Ovary (tissue), 10 donors: ENCODE results near the gene TEX2. TPM values are rescaled to one million over a fixed set of nuclear protein-coding genes. Genes with fewer than 3 reads are reported as not detected.

Experiments used
- DNase-seq, 5 donors: peaks; one replicate each; pipeline ENCODE4 v3.0.0-alpha.2; 2019 to 2020
- H3K27ac ChIP-seq, 2 donors: fragments of 200-600 bp; one replicate each; pipeline versions ENCODE4 v1.5.1 to v1.8.0; 2019 to 2022
- H3K27me3 ChIP-seq: fragments of 200-600 bp; one replicate; pipeline ENCODE4 v1.8.0; 2022
- H3K36me3 ChIP-seq: fragments of 200-600 bp; sonication (generic); one replicate; pipeline ENCODE4 v1.5.1; 2019
- H3K4me1 ChIP-seq: one replicate; pipeline ENCODE4 v1.8.1; 2013; ENCODE audit warnings: mild to moderate bottlenecking, moderate library complexity; ENCODE audit not compliant: insufficient read depth
- H3K4me3 ChIP-seq: fragments of 200-600 bp; sonication (generic); one replicate; pipeline ENCODE4 v1.5.1; 2017
- H3K9me3 ChIP-seq, 2 donors: fragments of 200-600 bp in 1 of 2; sonication (generic) in 1 of 2; one replicate each; pipeline versions ENCODE4 v1.5.1 to v1.8.1; 2013 to 2019; ENCODE audit warnings: mild to moderate bottlenecking in 1 of 2, moderate library complexity in 1 of 2
- CTCF ChIP-seq, 3 donors: fragments of 450-650 bp in 2 of 3; fragments of 200-600 bp in 1 of 3; IDR thresholded peaks; one replicate each; pipeline versions ENCODE4 v1.5.1 to v1.8.0; 2016 to 2022; ENCODE audit warnings: antibody characterized with exemption in 3 of 3, mild to moderate bottlenecking in 1 of 3
- EP300 ChIP-seq: sonication (generic); formaldehyde crosslinking; IDR thresholded peaks from one replicate; pipeline ENCODE4 v1.6.1; 2017; ENCODE audit warnings: antibody characterized with exemption
- POLR2A ChIP-seq: fragments of 450-650 bp; IDR thresholded peaks from one replicate; pipeline ENCODE4 v1.6.1; 2017; ENCODE audit warnings: antibody characterized with exemption, mild to moderate bottlenecking, moderate library complexity
- WGBS, 3 donors: extraction: QIAGEN DNeasy Blood & Tissue Kit in 1 of 3; methylation state at CpG; one replicate each; pipeline versions ENCODE4 v1.1.5 to v1.1.7; 2013 to 2017; 5-methylcytosine and 5-hydroxymethylcytosine counted together
- intact Hi-C, 4 donors: fragments of 100-400 bp; cut with DNase I; formaldehyde crosslinking; loops; one replicate each; pipeline versions ENCODE4 v1.11.0 to v1.15.1; 2022 to 2023
- long read RNA-seq, 3 donors: library from polyadenylated mRNA in 2 of 3; unstranded in 2 of 3; transcript quantifications; one replicate each; pipeline ENCODE4 v2.0.0 and lab custom pipeline, GENCODE V29; 2021 to 2026
- polyA plus RNA-seq, 2 donors: library from polyadenylated mRNA; stranded (reverse); fragments of 200-250 nt in 1 of 2; fragments of 350-450 nt in 1 of 2; fragmentation: Illumina TruSeq in 1 of 2; extraction: RNeasy Lipid Tissue Mini Kit (QIAGEN cat#74804) in 1 of 2; gene quantifications; one replicate each; pipeline ENCODE4 v1.2.3, GENCODE V29; 2013 to 2014
- total RNA-seq, 7 donors: library from RNA; depleted of rRNA in 2 of 7; stranded (reverse); fragments of >200 nt in 2 of 7; fragmentation: NEBNext Ultra II Directional in 3 of 7; extraction: Animal tissue kit (Norgen Biotek cat#: 25700) in 3 of 7; gene quantifications; one replicate each; pipeline versions ENCODE4 v1.1.0 to v1.2.4, GENCODE V29; 2016 to 2023
- donor health status: DM: no; HTN: no; CAD: no; lungs with moderate emphysema.
- donor health status: DM: no; HTN: no; CAD: no.
- donor health status: Bipolar disorder and iron deficiency.
- donor health status: DM: yes; HTN: yes; CAD: no.
- donor health status: DM: no; HTN: no; CAD: no.
- donor health status: DM: yes; HTN: yes; CAD: no.

TEX2 gene, protein sequence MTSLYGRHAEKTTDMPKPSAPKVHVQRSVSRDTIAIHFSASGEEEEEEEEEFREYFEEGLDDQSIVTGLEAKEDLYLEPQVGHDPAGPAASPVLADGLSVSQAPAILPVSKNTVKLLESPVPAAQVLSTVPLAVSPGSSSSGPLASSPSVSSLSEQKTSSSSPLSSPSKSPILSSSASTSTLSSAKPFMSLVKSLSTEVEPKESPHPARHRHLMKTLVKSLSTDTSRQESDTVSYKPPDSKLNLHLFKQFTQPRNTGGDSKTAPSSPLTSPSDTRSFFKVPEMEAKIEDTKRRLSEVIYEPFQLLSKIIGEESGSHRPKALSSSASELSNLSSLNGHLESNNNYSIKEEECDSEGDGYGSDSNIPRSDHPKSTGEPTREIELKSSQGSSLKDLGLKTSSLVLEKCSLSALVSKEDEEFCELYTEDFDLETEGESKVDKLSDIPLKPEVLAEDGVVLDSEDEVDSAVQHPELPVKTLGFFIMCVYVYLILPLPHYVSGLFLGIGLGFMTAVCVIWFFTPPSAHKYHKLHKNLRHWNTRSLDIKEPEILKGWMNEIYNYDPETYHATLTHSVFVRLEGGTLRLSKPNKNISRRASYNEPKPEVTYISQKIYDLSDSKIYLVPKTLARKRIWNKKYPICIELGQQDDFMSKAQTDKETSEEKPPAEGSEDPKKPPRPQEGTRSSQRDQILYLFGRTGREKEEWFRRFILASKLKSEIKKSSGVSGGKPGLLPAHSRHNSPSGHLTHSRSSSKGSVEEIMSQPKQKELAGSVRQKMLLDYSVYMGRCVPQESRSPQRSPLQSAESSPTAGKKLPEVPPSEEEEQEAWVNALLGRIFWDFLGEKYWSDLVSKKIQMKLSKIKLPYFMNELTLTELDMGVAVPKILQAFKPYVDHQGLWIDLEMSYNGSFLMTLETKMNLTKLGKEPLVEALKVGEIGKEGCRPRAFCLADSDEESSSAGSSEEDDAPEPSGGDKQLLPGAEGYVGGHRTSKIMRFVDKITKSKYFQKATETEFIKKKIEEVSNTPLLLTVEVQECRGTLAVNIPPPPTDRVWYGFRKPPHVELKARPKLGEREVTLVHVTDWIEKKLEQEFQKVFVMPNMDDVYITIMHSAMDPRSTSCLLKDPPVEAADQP
- total RNA-seq (10 to 100 TPM; 20.9 to 36.7 (median 31.7) TPM), polyA plus RNA-seq (10 to 100 TPM; 13.9 to 31.4 TPM)
- long read RNA-seq, donor 1, partial matches to known transcripts = 28 of 38 reads
- long read RNA-seq, donor 1, other reads (novel, unspliced or antisense) = 10 of 38 reads
- long read RNA-seq, donor 2, full-length matches to known transcripts = 4 of 18 reads
- long read RNA-seq, donor 2, partial matches to known transcripts = 14 of 18 reads
- long read RNA-seq, donor 2, other reads (novel, unspliced or antisense) = 0 of 18 reads
- long read RNA-seq, donor 3, full-length matches to known transcripts = 32 of 83 reads
- long read RNA-seq, donor 3, partial matches to known transcripts = 43 of 83 reads
- long read RNA-seq, donor 3, other reads (novel, unspliced or antisense) = 8 of 83 reads

- WGBS, 3 donors = 0 to 1% (median 1%) methylated on average over 12 to 69 of the region's 69 CpGs
- intact Hi-C loops = loop anchor here in 2 of 4 donors (5.0 to 10.0 kb wide), 2 partner anchors 116 to 118 kb away; no protein-coding TSS in a partner anchor
- H3K27me3 ChIP-seq = no peaks in the 10 kb centered on the region
- peaks cover 5% of the 10 kb centered on the region for H3K4me1 ChIP-seq
- peak within 1 kb of the TSS; percentile 88 for H3K4me3 ChIP-seq
- no peaks in the 10 kb centered on the region for H3K36me3 ChIP-seq
- H3K27ac ChIP-seq = peak within 1 kb of the TSS; percentile 58 to 65
- TF ChIP-seq POLR2A = peak; percentile 48
- no peak for TF ChIP-seq CTCF (IDR thresholded peaks at IDR 0.05)
- TF ChIP-seq EP300 = no peak
- H3K9me3 ChIP-seq = no peaks in the 10 kb centered on the region
- DNase-seq = peak; percentile 83 to 91 (median 86)
These were observed at the start of gene TEX2 for GRCh38 chr17:64263000-64263766. TEX2 (minus strand) TSS chr17:64263260; CDS start chr17:64214217, 49,043 bp downstream.

DNA sequence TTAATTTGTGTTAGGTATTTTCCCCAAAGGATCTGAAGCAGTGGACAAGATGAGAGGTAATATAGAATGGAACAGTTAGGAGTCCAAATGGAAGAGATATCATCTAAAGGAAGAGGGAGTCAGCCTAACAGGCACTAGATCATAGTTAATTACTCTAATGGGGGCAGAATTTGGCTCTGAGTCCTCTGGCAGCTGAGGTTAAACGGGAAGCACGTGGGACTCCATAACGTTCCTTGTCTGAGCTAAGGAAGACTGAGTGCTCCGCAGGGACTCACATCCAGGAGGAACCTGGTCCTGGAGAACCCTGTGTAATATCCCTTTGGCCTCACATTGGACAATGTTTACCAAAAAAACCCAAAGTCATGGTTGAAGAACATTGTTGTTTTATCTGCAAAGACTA lies 46.6 kb upstream of the TEX2 start:
- no peak for DNase-seq
- H3K9me3 ChIP-seq = no peaks in the 10 kb centered on the region
- H3K27me3 ChIP-seq = no peaks in the 10 kb centered on the region
- no peak overlapping the region for H3K4me3 ChIP-seq
- H3K27ac ChIP-seq = no peak overlapping the region
- intact Hi-C loops = loop anchor here in 2 of 4 donors (5.0 to 10.0 kb wide), 2 partner anchors 103 to 185 kb away; partner anchors contain the start of gene POLG2 (in 1 of the 2)
- H3K4me1 ChIP-seq = peaks cover 5% of the 10 kb centered on the region
- TF ChIP-seq POLR2A (no peak), CTCF (IDR thresholded peaks at IDR 0.05) (no peak), EP300 (no peak)
- WGBS, 3 donors = 40 to 41% (median 41%) methylated on average over 4 of the region's 4 CpGs
- no peaks in the 10 kb centered on the region for H3K36me3 ChIP-seq

DNA sequence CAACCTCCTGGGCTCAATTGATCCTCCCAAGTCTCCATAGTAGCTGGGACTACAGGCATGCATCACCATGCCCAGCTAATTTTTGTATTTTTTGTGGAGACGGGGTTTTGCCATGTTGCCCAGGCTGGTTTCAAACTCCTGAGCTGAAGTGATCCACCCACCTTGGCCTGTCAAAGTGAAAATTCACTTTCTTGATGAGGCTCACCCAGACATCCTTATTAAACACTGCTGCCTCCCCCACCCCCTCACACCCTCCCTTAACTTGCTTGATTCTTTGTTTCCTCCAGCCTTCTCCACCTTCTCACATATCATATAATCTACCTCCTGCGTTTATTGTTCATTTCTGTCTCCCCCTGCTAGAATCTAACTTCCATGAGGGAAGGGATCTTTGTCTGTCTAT lies 46.0 kb upstream of the TEX2 start:
- 82 to 90% (median 84%) methylated on average over 2 of the region's 2 CpGs for WGBS, 3 donors
- Histone ChIP-seq H3K9me3 (no peaks in the 10 kb centered on the region), H3K27ac (no peak overlapping the region), H3K4me1 (peaks cover 2% of the 10 kb centered on the region), H3K27me3 (no peaks in the 10 kb centered on the region), H3K4me3 (no peak overlapping the region), H3K36me3 (no peaks in the 10 kb centered on the region)
- no peak for DNase-seq
- intact Hi-C loops = no loop called here
- no peak for TF ChIP-seq EP300

- no peak overlapping the region for H3K4me3 ChIP-seq
- H3K36me3 ChIP-seq = no peaks in the 10 kb centered on the region
- WGBS, 3 donors = 44 to 50% (median 46%) methylated on average over 11 of the region's 11 CpGs
- intact Hi-C loops = no loop called here
- no peak overlapping the region for H3K27ac ChIP-seq
- TF ChIP-seq CTCF (IDR thresholded peaks at IDR 0.05) (peak; percentile 63 to 82 (median 82)), EP300 (no peak), POLR2A (no peak)
- DNase-seq = peak; percentile 52 to 81 (median 72)
- H3K9me3 ChIP-seq = no peaks in the 10 kb centered on the region
- peaks cover 2% of the 10 kb centered on the region for H3K4me1 ChIP-seq
- no peaks in the 10 kb centered on the region for H3K27me3 ChIP-seq
These were observed 43.9 kb upstream of the TEX2 start for GRCh38 chr17:64306850-64307463.
